Activated gamma-delta T cell treated with anti-CD3 and anti-CD28 coated beads, Interleukin-2, amount 50 U/mL, for 16 hours (primary cell): ENCODE measurements around the gene CSNK1E.

Source experiments
- DNase-seq: peaks from one replicate; pipeline ENCODE4 v3.0.0-alpha.2; 2020; ENCODE audit warnings: low read depth

The CSNK1E gene

DNA sequence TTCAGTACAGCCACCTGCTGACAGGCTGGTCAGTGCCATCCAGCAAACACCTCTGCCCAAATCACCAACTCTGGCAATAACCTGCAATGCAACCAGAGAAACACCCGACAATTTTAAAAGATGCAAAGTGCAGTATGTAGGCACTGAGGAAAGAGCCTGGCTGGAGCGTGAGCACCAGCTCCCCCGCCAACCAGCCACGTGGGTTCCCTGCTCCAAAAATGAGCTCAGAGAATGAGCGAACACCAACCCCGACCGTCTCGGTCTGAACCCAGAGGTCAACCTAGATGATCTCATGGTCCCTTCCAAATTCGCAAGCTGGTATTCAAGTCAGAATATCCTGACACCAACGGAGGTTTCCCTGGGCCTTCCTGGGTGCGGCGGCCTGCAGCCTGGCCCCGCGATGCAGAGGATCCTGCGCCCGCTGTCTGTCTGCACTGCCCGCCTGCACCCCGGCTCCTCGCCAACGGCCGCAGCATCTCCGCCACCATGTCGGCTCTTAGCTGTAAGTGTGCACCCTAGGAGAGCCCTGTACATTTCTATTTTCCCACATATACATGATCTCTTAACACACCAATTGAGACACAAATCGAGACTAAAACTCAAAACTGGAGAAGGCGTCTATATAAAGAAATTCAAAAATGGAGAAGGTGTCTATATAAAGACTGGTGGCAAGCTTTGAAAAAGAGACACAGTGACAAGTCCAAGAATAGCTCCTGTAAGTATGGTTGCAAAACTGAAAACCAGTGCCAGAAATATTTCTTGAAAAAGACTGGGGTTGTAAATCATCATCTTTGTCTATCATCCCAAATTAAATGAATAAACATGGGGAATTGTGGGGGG lies 67.2 kb downstream of the CSNK1E start:
- no peak for DNase-seq

DNA sequence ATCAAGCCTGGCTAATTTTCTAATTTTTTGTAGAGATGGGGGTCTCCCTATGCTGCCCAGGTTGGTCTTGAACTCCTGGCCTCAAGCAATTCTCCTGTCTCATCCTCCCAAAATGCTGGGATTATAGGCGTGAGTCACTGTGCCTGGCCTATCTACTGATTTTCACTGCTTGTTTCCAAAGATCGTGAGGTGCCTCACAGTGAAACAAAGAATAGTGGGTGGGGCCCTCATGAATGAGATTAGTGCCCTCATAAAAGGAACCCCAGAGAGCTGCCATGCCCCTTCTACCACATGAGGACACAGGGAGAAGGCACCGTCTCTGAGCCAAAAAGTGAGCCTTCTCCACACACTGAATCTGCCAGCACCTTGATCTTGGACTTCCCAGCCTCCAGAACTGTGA lies 67.9 kb downstream of the CSNK1E start:
- DNase-seq: no peak

DNA sequence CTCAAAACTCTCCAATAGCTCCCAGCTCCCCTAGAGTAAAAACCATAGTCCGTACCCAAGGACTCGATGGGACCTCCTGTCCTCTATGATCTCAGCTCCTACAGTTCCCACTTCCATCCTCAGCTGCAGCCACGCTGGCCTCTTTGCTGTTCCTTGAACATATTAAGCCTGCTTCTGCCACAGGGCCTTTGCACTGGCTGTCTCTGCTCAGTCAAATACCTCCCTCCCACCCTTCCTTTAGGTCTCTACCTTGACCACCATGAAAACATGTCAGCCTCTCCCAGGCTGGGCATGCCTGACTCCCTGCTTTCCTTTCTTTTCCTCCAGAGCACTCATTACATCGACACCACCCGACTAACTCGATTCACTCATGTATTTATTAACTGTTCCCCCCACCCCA lies 69.0 kb downstream of the CSNK1E start:
- DNase-seq: no peak

DNA sequence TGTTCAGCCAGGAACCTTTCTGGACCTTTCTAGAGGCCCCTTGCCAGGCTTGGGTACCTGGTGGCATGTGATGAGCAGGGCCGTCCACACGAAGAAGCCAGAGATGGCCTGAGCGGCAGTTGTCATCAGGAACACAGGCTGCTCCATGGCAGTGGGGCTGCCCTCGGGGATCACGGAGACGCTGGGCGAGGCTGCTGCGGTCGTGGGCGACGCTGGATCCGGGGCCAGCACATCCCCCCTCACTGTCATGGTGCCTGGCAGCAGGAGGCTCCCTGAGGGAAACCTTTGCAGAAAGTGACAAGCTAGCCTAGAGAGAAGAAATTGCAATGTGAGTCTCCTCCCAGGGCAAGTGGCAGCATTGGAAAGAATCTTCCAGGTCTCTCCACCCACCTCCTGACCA lies 69.5 kb downstream of the CSNK1E start:
- DNase-seq: no peak

DNA sequence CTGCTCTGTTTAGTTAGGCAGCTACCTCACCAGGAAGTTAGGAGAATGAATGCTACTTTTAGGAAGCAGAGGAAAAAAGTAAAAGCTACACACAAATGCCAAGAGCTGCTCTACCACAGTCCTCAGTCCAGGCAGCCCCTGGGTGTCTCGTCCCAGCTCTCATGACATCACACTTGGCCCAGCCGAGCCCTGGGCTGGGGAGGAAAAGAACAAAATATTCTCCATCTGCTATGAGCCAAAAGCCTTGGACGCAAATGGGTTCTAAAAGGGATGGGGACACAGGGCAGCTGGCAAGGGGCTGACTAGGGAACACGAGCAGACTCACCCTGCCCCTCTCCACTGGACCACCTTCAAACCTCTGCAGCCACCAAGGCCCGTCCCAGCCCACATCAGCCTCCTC lies 70.5 kb downstream of the CSNK1E start:
- no peak for DNase-seq

DNA sequence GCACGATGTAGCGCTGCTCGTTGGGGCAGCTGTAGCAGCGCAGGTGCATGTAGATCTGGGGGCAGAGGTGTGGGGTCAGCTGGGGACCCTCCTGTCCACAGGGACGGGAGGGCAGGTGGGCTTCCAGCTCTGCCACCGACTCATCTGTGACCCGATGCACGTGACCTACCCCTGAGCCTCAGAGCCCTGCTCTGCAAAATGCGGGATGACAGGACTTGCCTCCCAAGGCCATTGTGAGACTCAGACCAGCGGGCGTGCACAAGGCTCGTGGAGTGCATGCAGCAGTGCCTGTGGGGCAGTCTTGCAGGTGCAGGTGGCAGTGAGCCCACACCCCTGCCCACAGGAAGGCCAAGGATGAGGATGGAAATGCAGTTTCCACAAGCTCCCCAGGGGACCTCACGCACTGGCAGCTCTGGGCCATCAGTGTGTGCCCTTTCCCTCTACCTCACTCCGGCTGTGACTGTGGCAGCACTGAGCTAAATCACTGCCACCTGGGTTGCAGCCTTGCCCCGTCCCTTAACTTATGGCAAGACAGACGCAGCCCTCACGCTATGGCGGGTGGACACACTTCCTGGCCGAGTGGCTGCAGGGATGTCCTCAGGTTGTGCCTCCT lies 71.1 kb downstream of the CSNK1E start:
- DNase-seq: no peak

DNA sequence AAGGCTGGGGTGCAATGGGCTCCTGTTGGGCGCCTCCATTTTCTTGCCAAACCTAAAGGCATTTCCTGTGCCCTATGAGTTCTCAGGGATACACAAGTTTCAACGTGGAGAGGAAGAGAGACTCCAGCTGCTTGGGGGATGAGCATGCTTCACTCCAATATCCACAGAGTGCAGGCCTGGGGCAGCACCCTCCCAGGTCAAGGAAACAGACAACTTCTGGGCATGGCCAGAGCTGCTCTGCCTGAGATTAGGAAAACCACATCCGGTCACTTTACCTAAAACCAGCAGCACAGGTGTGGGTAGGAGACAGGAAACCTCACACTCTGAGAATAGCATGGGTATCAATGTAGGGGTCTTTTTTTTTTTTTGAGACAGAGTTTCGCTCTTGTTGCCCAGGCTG lies 73.1 kb downstream of the CSNK1E start:
- DNase-seq: no peak

DNA sequence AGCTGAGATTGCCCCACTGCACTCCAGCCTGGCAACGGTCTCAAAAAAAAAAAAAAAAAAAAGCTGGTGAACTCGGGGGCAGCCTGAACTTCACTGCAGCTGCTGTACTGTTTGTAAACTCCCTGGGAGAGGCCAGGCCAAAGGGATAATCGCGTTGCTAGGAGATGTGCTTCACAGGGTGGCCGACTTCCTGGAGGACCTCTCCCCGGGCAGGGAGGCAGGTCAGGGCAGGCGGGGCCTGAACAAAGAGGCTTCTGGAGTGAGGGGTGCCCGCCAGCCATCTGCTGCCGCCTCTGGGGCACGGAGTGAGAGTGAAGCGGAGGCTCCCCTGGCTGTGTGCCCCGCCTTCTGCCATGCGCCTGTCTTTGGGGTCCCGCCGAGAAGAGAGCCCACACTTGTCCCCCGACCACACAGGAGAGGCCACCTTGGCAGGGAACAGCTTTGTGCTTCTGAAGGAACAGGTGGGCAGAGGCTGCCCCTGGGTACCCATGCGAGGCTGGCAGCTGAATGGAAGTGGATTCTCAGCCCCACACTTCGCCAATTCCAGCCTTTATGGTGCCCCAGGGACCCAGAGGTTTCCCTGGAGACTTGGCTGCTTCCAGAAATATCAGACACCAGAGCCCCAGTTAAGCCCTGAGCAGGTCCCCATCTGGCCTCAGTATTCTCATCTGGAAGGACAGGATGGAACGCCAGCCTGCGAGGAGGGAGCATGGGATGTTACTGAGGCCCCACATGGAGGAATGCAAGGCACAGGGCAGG lies 74.0 kb downstream of the CSNK1E start:
- DNase-seq: no peak

DNA sequence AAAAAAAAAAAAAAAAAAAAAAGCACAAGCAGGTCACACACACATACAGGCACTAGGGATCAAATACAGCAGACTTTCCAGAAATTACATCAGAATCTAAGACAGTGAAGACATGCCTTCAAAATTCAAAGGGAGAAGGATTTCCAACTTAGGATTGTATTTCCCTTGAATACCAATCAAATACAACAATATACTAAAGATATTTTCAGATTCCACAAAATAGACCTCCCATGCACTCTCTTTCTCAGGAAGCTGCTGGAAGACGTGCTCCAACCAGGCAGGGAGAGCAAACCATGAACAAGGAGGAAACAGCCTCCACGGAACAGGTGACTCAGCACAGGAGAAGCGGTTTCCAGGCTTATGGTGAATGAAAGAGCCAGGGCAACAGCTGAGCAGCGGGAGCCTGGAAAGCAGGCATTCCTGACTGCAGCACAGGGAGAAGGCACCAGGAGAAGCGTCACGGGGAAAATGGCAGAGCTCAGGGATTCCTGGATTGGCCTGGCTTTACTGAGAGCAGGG lies 76.4 kb downstream of the CSNK1E start:
- no peak for DNase-seq
